GM12891 (cell line): ENCODE data around the gene SCRN2.

Experiments
- POLR2A ChIP-seq: IDR thresholded peaks from 2 replicates; pipeline ENCODE4 v1.6.1; 2011; ENCODE audit warnings: low read depth, low read length, control low read depth
- POLR2AphosphoS5 ChIP-seq: IDR thresholded peaks from 2 replicates; pipeline ENCODE4 v1.6.1; 2011; ENCODE audit warnings: low read depth, low read length, control low read depth

DNA sequence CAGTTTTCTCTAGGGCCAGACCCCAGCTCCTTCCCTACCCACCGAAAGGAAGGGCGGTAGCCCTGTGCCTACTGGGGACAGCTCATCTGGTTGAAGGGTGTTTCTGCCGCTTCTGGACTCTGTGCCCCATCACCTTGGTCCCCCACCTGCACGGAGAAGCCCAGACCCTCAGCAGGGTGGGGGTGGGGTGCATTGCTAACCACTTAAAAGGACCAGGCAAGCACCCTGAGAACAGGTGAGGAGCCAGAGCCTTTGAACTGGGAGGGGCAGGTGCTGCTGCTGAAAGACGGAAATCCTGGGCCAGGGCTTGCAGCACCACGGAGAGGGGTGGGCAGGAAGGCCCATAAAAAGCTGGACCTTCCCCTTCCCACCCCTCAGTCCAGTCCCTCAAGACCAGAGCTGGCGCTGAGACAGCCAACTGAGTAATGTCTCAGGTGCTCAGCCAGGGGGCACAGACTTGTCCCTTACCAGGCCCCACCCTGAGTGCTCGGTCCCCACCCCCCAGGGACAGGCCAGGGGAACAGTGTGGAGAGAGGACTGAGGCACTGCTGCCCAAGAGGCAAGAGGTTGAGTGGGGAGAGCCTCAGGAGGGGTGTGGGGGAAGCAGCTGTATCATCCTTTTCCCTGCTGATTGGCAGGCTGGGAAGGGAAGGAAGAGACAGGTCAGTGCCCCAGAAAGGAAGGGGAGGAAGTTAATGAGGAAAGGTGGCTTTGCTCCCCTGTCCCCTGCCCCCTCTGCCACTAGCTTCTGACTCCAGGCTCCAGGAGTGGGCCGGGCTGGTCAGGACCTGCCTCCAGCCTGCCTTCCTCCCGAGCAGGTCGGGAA, 44.0 kb upstream of the SCRN2 start:
- TF ChIP-seq POLR2A: no peak
- no peak for TF ChIP-seq POLR2AphosphoS5
